PC-9 (cell line): ENCODE results near the gene CPTP.

ENCODE experiments used
- CTCF ChIP-seq: fragments of 200-600 bp; sonication (generic); conservative IDR thresholded peaks from 2 replicates; pipeline ENCODE4 v1.6.1; 2017; ENCODE audit warnings: mixed run types, antibody characterized with exemption, mild to moderate bottlenecking, moderate library complexity
- EZH2 ChIP-seq: fragments of 200-600 bp; sonication (generic); IDR thresholded peaks from 2 replicates; pipeline ENCODE4 v1.8.0; 2017; ENCODE audit warnings: antibody characterized with exemption, low read depth

- TF ChIP-seq CTCF (no peak), EZH2 (no peak)
Observed at GRCh38 chr1:1287288-1288110, 37.1 kb upstream of the CPTP start.
